Kidney (tissue), 14 donors: ENCODE measurements around the gene UAP1. TPM values are rescaled to one million over a fixed set of nuclear protein-coding genes. Genes with fewer than 3 reads are reported as not detected.

Experiments used
- DNase-seq, 5 donors: peaks; one replicate each; pipeline ENCODE4 v3.0.0-alpha.2; 2013 to 2020
- FAIRE-seq: peaks from 2 replicates; lab custom pipeline; 2012; peaks lifted over from hg19 to GRCh38; lab: Jason Lieb, UNC
- H3K27ac ChIP-seq, 2 donors: one replicate each; pipeline ENCODE4 v1.7.0; 2013; ENCODE audit warnings: low read depth in 2 of 2, low read length in 2 of 2, inconsistent platforms in 1 of 2
- H3K27me3 ChIP-seq: one replicate; pipeline ENCODE4 v1.7.1; 2013; ENCODE audit warnings: low read length, inconsistent platforms; ENCODE audit not compliant: control insufficient read depth, insufficient read depth
- H3K36me3 ChIP-seq, 3 donors: one replicate each; pipeline versions ENCODE4 v1.7.0 to v1.7.1; 2013; ENCODE audit warnings: low read length in 3 of 3, control low read depth in 1 of 3, inconsistent platforms in 1 of 3; ENCODE audit not compliant: insufficient read depth in 3 of 3, control insufficient read depth in 2 of 3
- H3K4me1 ChIP-seq, 3 donors: one replicate each; pipeline versions ENCODE4 v1.7.0 to v1.7.1; 2013; ENCODE audit warnings: low read length in 3 of 3, inconsistent platforms in 1 of 3, low read depth in 1 of 3; ENCODE audit not compliant: control insufficient read depth in 2 of 3, insufficient read depth in 2 of 3
- H3K4me3 ChIP-seq, 3 donors: one replicate each; pipeline versions ENCODE4 v1.7.0 to v1.8.1; 2013; ENCODE audit warnings: low read length in 3 of 3, control low read depth in 1 of 3, inconsistent platforms in 1 of 3
- H3K9ac ChIP-seq, 3 donors: one replicate each; pipeline versions ENCODE4 v1.7.0 to v1.7.1; 2013; ENCODE audit warnings: low read length in 3 of 3, control low read depth in 1 of 3, inconsistent platforms in 1 of 3
- H3K9me3 ChIP-seq, 3 donors: one replicate each; pipeline versions ENCODE4 v1.7.0 to v1.7.1; 2013; ENCODE audit warnings: low read length in 3 of 3, control low read depth in 1 of 3, inconsistent platforms in 1 of 3; ENCODE audit not compliant: control insufficient read depth in 2 of 3, insufficient read depth in 1 of 3
- CTCF ChIP-seq: IDR thresholded peaks from 3 replicates; pipeline ENCODE4 v1.5.1; 2012; ENCODE audit warnings: mild to moderate bottlenecking, moderate library complexity, borderline replicate concordance; ENCODE audit not compliant: insufficient read depth; ENCODE audit errors: extremely low read depth
- intact Hi-C: fragments of 100-400 bp; cut with DNase I; formaldehyde crosslinking; loops from one replicate; pipeline ENCODE4 v1.11.1; 2022
- polyA plus RNA-seq: library from polyadenylated mRNA; stranded (reverse); fragments of 350-450 nt; fragmentation: Illumina TruSeq; extraction: RNeasy Lipid Tissue Mini Kit (QIAGEN cat#74804); gene quantifications from one replicate; pipeline ENCODE4 v1.2.3, GENCODE V29; 2014; ENCODE audit warnings: low read depth, low replicate concordance; ENCODE audit not compliant: insufficient read depth
- total RNA-seq: library from RNA; stranded (reverse); fragmentation: NEBNext Ultra II Directional; extraction: Animal tissue kit (Norgen Biotek cat#: 25700); gene quantifications from one replicate; pipeline ENCODE4 v1.2.1, GENCODE V29; 2021
- donor health status: control.
- donor health status: control.
- donor health status: control.
- donor health status: control.
- donor health status: control.
- donor health status: DM: yes; HTN: yes; CAD: no.
- donor health status: Normal renal cell carcinoma (clear cell type).

The UAP1 gene
- total and polyA plus RNA-seq, 2 donors from 2014 or later: 23.6 to 30.6 TPM

- Histone ChIP-seq H3K9me3 (no peaks in the 10 kb centered on the region), H3K4me1 (peaks cover 0 to 10% (median 6%) of the 10 kb centered on the region in 3 donors), H3K36me3 (no peaks in the 10 kb centered on the region), H3K27ac (no peak overlapping the region), H3K4me3 (no peak overlapping the region), H3K9ac (no peak overlapping the region), H3K27me3 (no peaks in the 10 kb centered on the region)
- no peak for DNase-seq
- intact Hi-C loops: no loop called here
- no peak for TF ChIP-seq CTCF
- FAIRE-seq: no peak
These were observed 4.0 kb upstream of the UAP1 start for GRCh38 chr1:162557536-162557935.

- DNase-seq (peak in 1 of 5 donors; percentile 72), FAIRE-seq (no peak)
- TF ChIP-seq CTCF: no peak
- peaks cover 0 to 11% (median 6%) of the 10 kb centered on the region in 3 donors for H3K4me1 ChIP-seq
- H3K4me3 ChIP-seq: peak overlapping the region; percentile 54 to 85 (median 62)
- H3K27ac ChIP-seq: peak overlapping the region; percentile 95 to 99
- H3K9ac ChIP-seq: peak overlapping the region in 2 of 3 donors; percentile 78 to 85
- intact Hi-C loops: no loop called here
- H3K27me3 ChIP-seq: no peaks in the 10 kb centered on the region
- no peaks in the 10 kb centered on the region for H3K9me3 ChIP-seq
- H3K36me3 ChIP-seq: no peaks in the 10 kb centered on the region
These were observed 1.1 kb upstream of the UAP1 start for GRCh38 chr1:162560303-162561036.

GRCh38 chr1:162561037-162561615 is 396 bp upstream of the UAP1 start:
- DNase-seq (peak; percentile 98 to 100 (median 98)), FAIRE-seq (no peak)
- Histone ChIP-seq H3K36me3 (no peaks in the 10 kb centered on the region), H3K27ac (peak overlapping the region; percentile 95 to 99), H3K27me3 (no peaks in the 10 kb centered on the region), H3K9me3 (no peaks in the 10 kb centered on the region), H3K9ac (peak overlapping the region; percentile 34 to 85 (median 78)), H3K4me3 (peak overlapping the region; percentile 54 to 85 (median 62)), H3K4me1 (peaks cover 0 to 11% (median 6%) of the 10 kb centered on the region in 3 donors)
- intact Hi-C loops: no loop called here
- TF ChIP-seq CTCF: no peak
